ENCODE measurements around the gene OR6B2.

DNA sequence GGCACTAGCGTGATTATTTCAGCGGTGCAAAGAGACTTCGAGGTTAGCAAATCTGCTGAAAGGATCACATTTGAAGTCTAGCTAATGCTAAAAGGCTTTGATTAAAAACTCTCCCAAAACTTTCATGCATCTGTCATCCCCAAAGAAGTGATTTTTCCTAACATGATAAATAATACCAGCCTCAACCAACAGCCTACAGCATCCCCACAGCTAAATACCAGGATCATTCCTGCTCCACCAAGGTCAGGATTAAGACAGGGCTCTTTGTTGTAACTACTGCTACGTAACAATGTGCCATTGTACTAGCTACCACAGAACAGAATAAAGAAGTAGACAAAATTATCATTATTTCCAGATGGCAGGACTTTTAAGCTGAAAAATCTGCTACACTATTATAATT, 21.5 kb upstream of the OR6B2 start:
- TF ChIP-seq, protein P1, sequence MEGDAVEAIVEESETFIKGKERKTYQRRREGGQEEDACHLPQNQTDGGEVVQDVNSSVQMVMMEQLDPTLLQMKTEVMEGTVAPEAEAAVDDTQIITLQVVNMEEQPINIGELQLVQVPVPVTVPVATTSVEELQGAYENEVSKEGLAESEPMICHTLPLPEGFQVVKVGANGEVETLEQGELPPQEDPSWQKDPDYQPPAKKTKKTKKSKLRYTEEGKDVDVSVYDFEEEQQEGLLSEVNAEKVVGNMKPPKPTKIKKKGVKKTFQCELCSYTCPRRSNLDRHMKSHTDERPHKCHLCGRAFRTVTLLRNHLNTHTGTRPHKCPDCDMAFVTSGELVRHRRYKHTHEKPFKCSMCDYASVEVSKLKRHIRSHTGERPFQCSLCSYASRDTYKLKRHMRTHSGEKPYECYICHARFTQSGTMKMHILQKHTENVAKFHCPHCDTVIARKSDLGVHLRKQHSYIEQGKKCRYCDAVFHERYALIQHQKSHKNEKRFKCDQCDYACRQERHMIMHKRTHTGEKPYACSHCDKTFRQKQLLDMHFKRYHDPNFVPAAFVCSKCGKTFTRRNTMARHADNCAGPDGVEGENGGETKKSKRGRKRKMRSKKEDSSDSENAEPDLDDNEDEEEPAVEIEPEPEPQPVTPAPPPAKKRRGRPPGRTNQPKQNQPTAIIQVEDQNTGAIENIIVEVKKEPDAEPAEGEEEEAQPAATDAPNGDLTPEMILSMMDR (IDR thresholded peaks at IDR 0.05) = no peak
- no peak for TF ChIP-seq POLR2A (IDR thresholded peaks at IDR 0.05)

Measured in right lobe of liver (tissue), 4 donors.